H9 (cell line): ENCODE measurements around the gene C1QB. TPM values are rescaled to one million over a fixed set of nuclear protein-coding genes. Genes with fewer than 3 reads are reported as not detected.
A peak's percentile ranks its signal among the peaks of the same experiment; 100 is the strongest.

Source experiments
- DNase-seq: peaks from one replicate; pipeline ENCODE4 v3.0.0-alpha.2; 2017
- H2AFZ ChIP-seq: one replicate; pipeline ENCODE4 v1.6.1; 2013; ENCODE audit warnings: mild to moderate bottlenecking, low read length, control low read depth, moderate library complexity
- H2AK5ac ChIP-seq: 2 replicates; pipeline ENCODE4 v1.6.1; 2013; ENCODE audit warnings: low read length, control low read depth, mixed read lengths; ENCODE audit not compliant: insufficient read length
- H2BK120ac ChIP-seq: one replicate; pipeline ENCODE4 v1.6.1; 2013; ENCODE audit warnings: low read depth, mild to moderate bottlenecking, low read length, control low read depth, inconsistent platforms; ENCODE audit not compliant: poor library complexity, severe bottlenecking
- H2BK12ac ChIP-seq: 2 replicates; pipeline ENCODE4 v1.6.1; 2013; ENCODE audit warnings: low read length, control low read depth, mixed read lengths, low read depth; ENCODE audit not compliant: insufficient read length
- H2BK15ac ChIP-seq: 2 replicates; pipeline ENCODE4 v1.6.1; 2013; ENCODE audit warnings: low read depth, low read length, control low read depth
- H2BK20ac ChIP-seq: one replicate; pipeline ENCODE4 v1.6.1; 2013; ENCODE audit warnings: low read depth, mild to moderate bottlenecking, low read length, control low read depth, inconsistent platforms; ENCODE audit not compliant: poor library complexity, severe bottlenecking
- H2BK5ac ChIP-seq: 2 replicates; pipeline ENCODE4 v1.6.1; 2013; ENCODE audit warnings: low read length, control low read depth, mixed read lengths; ENCODE audit not compliant: insufficient read length
- H3K14ac ChIP-seq: 2 replicates; pipeline ENCODE4 v1.6.1; 2013; ENCODE audit warnings: low read length, control low read depth; ENCODE audit not compliant: insufficient read depth
- H3K18ac ChIP-seq: 2 replicates; pipeline ENCODE4 v1.6.1; 2013; ENCODE audit warnings: low read depth, mild to moderate bottlenecking, mixed read lengths, low read length, control low read depth; ENCODE audit not compliant: insufficient read length
- H3K23ac ChIP-seq: 2 replicates; pipeline ENCODE4 v1.6.1; 2013; ENCODE audit warnings: low read length, control low read depth, mixed read lengths, low read depth; ENCODE audit not compliant: insufficient read length
- H3K23me2 ChIP-seq: 2 replicates; pipeline ENCODE4 v1.6.1; 2013; ENCODE audit warnings: low read depth, mild to moderate bottlenecking, mixed read lengths, low read length, control low read depth; ENCODE audit not compliant: insufficient read length, poor library complexity, severe bottlenecking
- H3K27ac ChIP-seq: 2 replicates; pipeline ENCODE4 v1.5.1; 2013; ENCODE audit warnings: low read length, control low read depth, mixed read lengths, low read depth; ENCODE audit not compliant: insufficient read length
- H3K27me3 ChIP-seq: 2 replicates; pipeline ENCODE4 v1.6.1; 2013; ENCODE audit warnings: low read length, control low read depth, inconsistent platforms; ENCODE audit not compliant: insufficient read depth
- H3K4ac ChIP-seq: 2 replicates; pipeline ENCODE4 v1.6.1; 2013; ENCODE audit warnings: low read depth, mild to moderate bottlenecking, control low read depth, inconsistent platforms, low read length, moderate library complexity
- H3K4me1 ChIP-seq: 2 replicates; pipeline ENCODE4 v1.6.1; 2013; ENCODE audit warnings: low read length, control low read depth, inconsistent platforms; ENCODE audit not compliant: insufficient read depth
- H3K4me2 ChIP-seq: 2 replicates; pipeline ENCODE4 v1.6.1; 2013; ENCODE audit warnings: low read length, control low read depth, mixed read lengths; ENCODE audit not compliant: insufficient read length, insufficient read depth
- H3K56ac ChIP-seq: 2 replicates; pipeline ENCODE4 v1.6.1; 2013; ENCODE audit warnings: low read depth, mild to moderate bottlenecking, mixed read lengths, low read length, control low read depth; ENCODE audit not compliant: insufficient read length
- H3K79me1 ChIP-seq: 2 replicates; pipeline ENCODE4 v1.6.1; 2013; ENCODE audit warnings: low read depth, mild to moderate bottlenecking, moderate library complexity, low read length, control low read depth, inconsistent platforms; ENCODE audit not compliant: insufficient read depth, poor library complexity, severe bottlenecking
- H3K79me2 ChIP-seq: 2 replicates; pipeline ENCODE4 v1.6.1; 2013; ENCODE audit warnings: low read length, control low read depth, inconsistent platforms; ENCODE audit not compliant: insufficient read depth
- H3K9ac ChIP-seq: 2 replicates; pipeline ENCODE4 v1.6.1; 2013; ENCODE audit warnings: low read length, control low read depth, mixed read lengths; ENCODE audit not compliant: insufficient read length; ENCODE audit errors: extremely low read depth
- H3K9me3 ChIP-seq: one replicate; pipeline ENCODE4 v1.6.1; 2013; ENCODE audit warnings: low read depth, low read length, inconsistent platforms; ENCODE audit not compliant: control insufficient read depth
- H3T11ph ChIP-seq: one replicate; pipeline ENCODE4 v1.6.1; 2013; ENCODE audit warnings: mild to moderate bottlenecking, low read length, control low read depth, inconsistent platforms
- H4K20me1 ChIP-seq: one replicate; pipeline ENCODE4 v1.6.1; 2013; ENCODE audit not compliant: control insufficient read depth, insufficient read length, insufficient read depth
- H4K5ac ChIP-seq: 2 replicates; pipeline ENCODE4 v1.6.1; 2013; ENCODE audit warnings: low read depth, mild to moderate bottlenecking, mixed read lengths, low read length, control low read depth; ENCODE audit not compliant: insufficient read length
- H4K8ac ChIP-seq: replicated peaks from 2 replicates; pipeline ENCODE4 v1.6.1; 2013; ENCODE audit warnings: low read length, control low read depth, mixed read lengths, low read depth; ENCODE audit not compliant: insufficient read length
- H4K91ac ChIP-seq: 2 replicates; pipeline ENCODE4 v1.6.1; 2013; ENCODE audit warnings: low read depth, mild to moderate bottlenecking, moderate library complexity, mixed read lengths, low read length, control low read depth; ENCODE audit not compliant: insufficient read length
- H3K27ac Mint-ChIP-seq, 3 experiments: 2 replicates in 2 of 3; 3 replicates in 1 of 3; pipeline ENCODE4 v1.8.0; 2020 to 2021; ENCODE audit warnings: mixed read lengths in 3 of 3, mild to moderate bottlenecking in 1 of 3, moderate library complexity in 1 of 3
- H3K27me3 Mint-ChIP-seq: 2 replicates; pipeline ENCODE4 v1.8.0; 2021; ENCODE audit warnings: low read depth, mild to moderate bottlenecking, moderate library complexity, mixed read lengths
- H3K36me3 Mint-ChIP-seq, 3 experiments: 2 replicates in 2 of 3; 3 replicates in 1 of 3; pipeline ENCODE4 v1.8.0; 2020 to 2021; ENCODE audit warnings: low read depth in 3 of 3, mixed read lengths in 3 of 3; ENCODE audit not compliant: insufficient read depth in 1 of 3
- H3K4me1 Mint-ChIP-seq, 2 experiments: 2 replicates each; pipeline ENCODE4 v1.8.0; 2020; ENCODE audit warnings: mixed read lengths in 2 of 2
- H3K4me3 Mint-ChIP-seq, 2 experiments: 2 replicates in 1 of 2; 3 replicates in 1 of 2; pipeline ENCODE4 v1.8.0; 2020 to 2021; ENCODE audit warnings: mild to moderate bottlenecking in 2 of 2, mixed read lengths in 2 of 2, moderate library complexity in 1 of 2
- H3K9me3 Mint-ChIP-seq, 2 experiments: 2 replicates in 1 of 2; 3 replicates in 1 of 2; pipeline ENCODE4 v1.8.0; 2020; ENCODE audit warnings: mild to moderate bottlenecking in 2 of 2, mixed read lengths in 2 of 2, moderate library complexity in 1 of 2
- CTCF ChIP-seq: fragments of 200-600 bp; sonication (generic); conservative IDR thresholded peaks from 3 replicates; pipeline ENCODE4 v1.8.0; 2021; ENCODE audit warnings: antibody characterized with exemption, mild to moderate bottlenecking
- WGBS: extraction: QIAGEN DNeasy Blood & Tissue Kit; methylation state at CpG from one replicate; pipeline ENCODE4 v1.1.7; 2013; ENCODE audit warnings: missing lambda C conversion rate, low lambda C conversion rate, mixed read lengths; ENCODE audit not compliant: insufficient read length; ENCODE audit errors: extremely low coverage; 5-methylcytosine and 5-hydroxymethylcytosine counted together
- total RNA-seq: library from RNA; stranded (reverse); gene quantifications from 2 replicates; pipeline ENCODE4 v1.2.1, GENCODE V29; 2021

The C1QB gene
- total RNA-seq, 1 experiment from 2014 or later, result not detected

DNA sequence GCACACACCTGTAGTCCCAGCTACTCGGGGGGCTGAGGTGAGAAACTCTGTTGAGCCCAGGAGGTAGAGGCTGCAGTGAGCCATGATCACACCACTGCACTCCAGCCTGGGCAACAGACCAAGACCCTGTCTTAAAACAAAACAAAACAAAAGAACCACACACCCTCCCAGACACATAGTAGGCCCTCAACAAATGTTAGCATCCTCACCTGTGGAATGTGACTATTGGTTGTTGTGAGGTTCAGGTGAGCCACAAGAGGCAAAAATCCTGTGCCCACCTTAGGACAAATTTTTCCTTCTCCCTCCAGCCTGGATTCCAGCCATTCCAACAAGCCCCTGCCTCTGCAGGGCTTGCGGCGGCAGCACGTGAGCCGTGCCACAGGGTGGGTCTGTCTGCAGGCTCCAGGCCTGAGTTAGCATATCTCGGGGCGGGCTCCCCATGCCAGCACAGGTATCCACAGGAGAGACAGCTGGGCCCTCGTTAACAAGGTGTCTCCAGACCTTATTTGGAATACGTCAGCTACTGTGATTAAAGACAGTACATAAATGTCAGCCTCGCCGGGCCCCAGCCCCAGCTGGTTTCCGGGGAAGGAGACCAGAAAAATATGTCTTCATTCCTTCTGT is 17.4 kb downstream of the C1QB start:
- H3K14ac ChIP-seq, result peak overlapping the region; percentile 24; the same call in 1 of the 2 replicates
- no peaks in the 10 kb centered on the region; a peak in 1 of 5 replicates for H3K9me3 Mint-ChIP-seq
- no peaks in the 10 kb centered on the region for H3K9me3 ChIP-seq
- no peak overlapping the region for H2BK120ac ChIP-seq
- no peak overlapping the region for H2BK20ac ChIP-seq
- TF ChIP-seq CTCF, result no peak
- H2BK15ac ChIP-seq, result no peak overlapping the region
- no peaks in the 10 kb centered on the region for H3K79me2 ChIP-seq
- no peak overlapping the region for H2BK12ac ChIP-seq
- no peak overlapping the region for H3K23ac ChIP-seq
- no peak overlapping the region for H3K56ac ChIP-seq
- H2AK5ac ChIP-seq, result no peak overlapping the region
- no peak overlapping the region for H3K18ac ChIP-seq
- H3K27ac ChIP-seq, result no peak overlapping the region
- no peak overlapping the region for H3T11ph ChIP-seq
- no peaks in the 10 kb centered on the region for H4K20me1 ChIP-seq
- H2BK5ac ChIP-seq, result no peak overlapping the region
- H2AFZ ChIP-seq, result no peak overlapping the region
- H3K4me3 Mint-ChIP-seq, result no peak overlapping the region
- no peak overlapping the region for H3K27ac Mint-ChIP-seq
- H4K5ac ChIP-seq, result no peak overlapping the region
- no peaks in the 10 kb centered on the region for H3K4me1 ChIP-seq
- DNase-seq, result no peak
- no peak overlapping the region for H3K4ac ChIP-seq
- H3K9ac ChIP-seq, result no peak overlapping the region
- H3K36me3 Mint-ChIP-seq, result no peaks in the 10 kb centered on the region
- no peaks in the 10 kb centered on the region for H3K79me1 ChIP-seq
- H4K91ac ChIP-seq, result no peak overlapping the region
- no peaks in the 10 kb centered on the region for H3K23me2 ChIP-seq
- H3K27me3 Mint-ChIP-seq, result peaks cover 3% of the 10 kb centered on the region
- H4K8ac ChIP-seq, result no peak overlapping the region
- peaks cover 3 to 24% of the 10 kb centered on the region in 2 experiments for H3K4me1 Mint-ChIP-seq
- no peak overlapping the region for H3K4me2 ChIP-seq
- H3K27me3 ChIP-seq, result no peaks in the 10 kb centered on the region
- no CpG with 5 or more reads among the region's 12 CpGs for WGBS
